ENCODE results near the gene CAMK2A. TPM values are rescaled to one million over a fixed set of nuclear protein-coding genes. Genes with fewer than 3 reads are reported as not detected.
A peak's percentile ranks its signal among the peaks of the same experiment; 100 is the strongest.
"Not testable (repeated sequence)": the region's sequence is repeated elsewhere in the genome, so short reads cannot be mapped to it uniquely, and the experiment has no call there.

The CAMK2A gene
- total RNA-seq, 1 donor from 2014 or later, result not detected

- no peak for DNase-seq (ENCODE audit: extremely low read depth, low read depth, low spot score)
These were observed 31.4 kb downstream of the CAMK2A start for GRCh38 chr5:150258130-150258529.

GRCh38 chr5:150257424-150257823 lies 32.1 kb downstream of the CAMK2A start:
- no peak for DNase-seq (ENCODE audit: extremely low read depth, low read depth, low spot score)

GRCh38 chr5:150256410-150257064 lies 33.0 kb downstream of the CAMK2A start:
- DNase-seq (ENCODE audit: extremely low read depth, low read depth, low spot score), result no peak

- peak; percentile 22 for DNase-seq (ENCODE audit: extremely low read depth, low read depth, low spot score)
These were observed 33.7 kb downstream of the CAMK2A start for GRCh38 chr5:150255659-150256409.

- no peak for DNase-seq (ENCODE audit: extremely low read depth, low read depth, low spot score)
These were observed 34.8 kb downstream of the CAMK2A start for GRCh38 chr5:150254774-150255173.

- no peak for DNase-seq (ENCODE audit: extremely low read depth, low read depth, low spot score)
These were observed 35.2 kb downstream of the CAMK2A start for GRCh38 chr5:150254363-150254762.

- no peak for DNase-seq (ENCODE audit: extremely low read depth, low read depth, low spot score)
These were observed 36.0 kb downstream of the CAMK2A start for GRCh38 chr5:150253416-150254208.

- DNase-seq (ENCODE audit: extremely low read depth, low read depth, low spot score), result no peak
These were observed 37.1 kb downstream of the CAMK2A start for GRCh38 chr5:150252489-150252888.

- no peak for DNase-seq (ENCODE audit: extremely low read depth, low read depth, low spot score)
These were observed 38.1 kb downstream of the CAMK2A start for GRCh38 chr5:150251504-150251903.

GRCh38 chr5:150249744-150250143 lies 39.8 kb downstream of the CAMK2A start:
- DNase-seq (ENCODE audit: extremely low read depth, low read depth, low spot score), result no peak

- no peak for DNase-seq (ENCODE audit: extremely low read depth, low read depth, low spot score)
These were observed 40.6 kb downstream of the CAMK2A start for GRCh38 chr5:150248946-150249345.

- not testable (repeated sequence) for DNase-seq (ENCODE audit: extremely low read depth, low read depth, low spot score)
These were observed 41.1 kb downstream of the CAMK2A start for GRCh38 chr5:150248493-150248892.

GRCh38 chr5:150247726-150248125 lies 41.8 kb downstream of the CAMK2A start:
- DNase-seq (ENCODE audit: extremely low read depth, low read depth, low spot score), result no peak

GRCh38 chr5:150246835-150247234 lies 42.7 kb downstream of the CAMK2A start:
- DNase-seq (ENCODE audit: extremely low read depth, low read depth, low spot score), result no peak

- DNase-seq (ENCODE audit: extremely low read depth, low read depth, low spot score), result no peak
These were observed 43.1 kb downstream of the CAMK2A start for GRCh38 chr5:150246429-150246828.

GRCh38 chr5:150245808-150246207 lies 43.8 kb downstream of the CAMK2A start:
- DNase-seq (ENCODE audit: extremely low read depth, low read depth, low spot score), result no peak

GRCh38 chr5:150245111-150245789 lies 44.3 kb downstream of the CAMK2A start:
- DNase-seq (ENCODE audit: extremely low read depth, low read depth, low spot score), result no peak

GRCh38 chr5:150244209-150244608 lies 45.4 kb downstream of the CAMK2A start:
- DNase-seq (ENCODE audit: extremely low read depth, low read depth, low spot score), result no peak

GRCh38 chr5:150243590-150243989 lies 46.0 kb downstream of the CAMK2A start:
- no peak for DNase-seq (ENCODE audit: extremely low read depth, low read depth, low spot score)

- no peak for DNase-seq (ENCODE audit: extremely low read depth, low read depth, low spot score)
These were observed 47.2 kb downstream of the CAMK2A start for GRCh38 chr5:150242251-150242894.
